Measurements from ENCODE around the gene TICAM1.

TICAM1 gene

GRCh38 chr19:4768934-4769777, 62.4 kb downstream of the TICAM1 start:
- peak; percentile 68 for DNase-seq

Data from NCI-H524 treated with DMSO at 0.1 percent for 48 hours (cell line).